ENCODE data around the gene NR2E1.

GRCh38 chr6:108235127-108235526 lies 69.3 kb downstream of the NR2E1 start:
- TF ChIP-seq, protein P1, sequence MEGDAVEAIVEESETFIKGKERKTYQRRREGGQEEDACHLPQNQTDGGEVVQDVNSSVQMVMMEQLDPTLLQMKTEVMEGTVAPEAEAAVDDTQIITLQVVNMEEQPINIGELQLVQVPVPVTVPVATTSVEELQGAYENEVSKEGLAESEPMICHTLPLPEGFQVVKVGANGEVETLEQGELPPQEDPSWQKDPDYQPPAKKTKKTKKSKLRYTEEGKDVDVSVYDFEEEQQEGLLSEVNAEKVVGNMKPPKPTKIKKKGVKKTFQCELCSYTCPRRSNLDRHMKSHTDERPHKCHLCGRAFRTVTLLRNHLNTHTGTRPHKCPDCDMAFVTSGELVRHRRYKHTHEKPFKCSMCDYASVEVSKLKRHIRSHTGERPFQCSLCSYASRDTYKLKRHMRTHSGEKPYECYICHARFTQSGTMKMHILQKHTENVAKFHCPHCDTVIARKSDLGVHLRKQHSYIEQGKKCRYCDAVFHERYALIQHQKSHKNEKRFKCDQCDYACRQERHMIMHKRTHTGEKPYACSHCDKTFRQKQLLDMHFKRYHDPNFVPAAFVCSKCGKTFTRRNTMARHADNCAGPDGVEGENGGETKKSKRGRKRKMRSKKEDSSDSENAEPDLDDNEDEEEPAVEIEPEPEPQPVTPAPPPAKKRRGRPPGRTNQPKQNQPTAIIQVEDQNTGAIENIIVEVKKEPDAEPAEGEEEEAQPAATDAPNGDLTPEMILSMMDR (tag by site-specific recombination; IDR thresholded peaks at IDR 0.05) = no peak
- TF ChIP-seq ZNF121 (tag by site-specific recombination; IDR thresholded peaks at IDR 0.05) (no peak), ZNF549 (tag by site-specific recombination; IDR thresholded peaks at IDR 0.05) (no peak), ZNF157 (tag by site-specific recombination; IDR thresholded peaks at IDR 0.05) (no peak), ZBTB8A (tag by site-specific recombination; IDR thresholded peaks at IDR 0.05) (no peak), REST (tag by site-specific recombination; IDR thresholded peaks at IDR 0.05) (no peak), BCL11A (tag by site-specific recombination; IDR thresholded peaks at IDR 0.05; ENCODE audit: low read depth) (no peak), PRDM4 (tag by site-specific recombination; IDR thresholded peaks at IDR 0.05) (no peak), ZNF155 (tag by site-specific recombination; IDR thresholded peaks at IDR 0.05) (no peak), ZNF266 (tag by site-specific recombination; IDR thresholded peaks at IDR 0.05; ENCODE audit: low read depth) (no peak), OVOL3 (tag by site-specific recombination; IDR thresholded peaks at IDR 0.05) (no peak)
- TF ChIP-seq, protein P2, sequence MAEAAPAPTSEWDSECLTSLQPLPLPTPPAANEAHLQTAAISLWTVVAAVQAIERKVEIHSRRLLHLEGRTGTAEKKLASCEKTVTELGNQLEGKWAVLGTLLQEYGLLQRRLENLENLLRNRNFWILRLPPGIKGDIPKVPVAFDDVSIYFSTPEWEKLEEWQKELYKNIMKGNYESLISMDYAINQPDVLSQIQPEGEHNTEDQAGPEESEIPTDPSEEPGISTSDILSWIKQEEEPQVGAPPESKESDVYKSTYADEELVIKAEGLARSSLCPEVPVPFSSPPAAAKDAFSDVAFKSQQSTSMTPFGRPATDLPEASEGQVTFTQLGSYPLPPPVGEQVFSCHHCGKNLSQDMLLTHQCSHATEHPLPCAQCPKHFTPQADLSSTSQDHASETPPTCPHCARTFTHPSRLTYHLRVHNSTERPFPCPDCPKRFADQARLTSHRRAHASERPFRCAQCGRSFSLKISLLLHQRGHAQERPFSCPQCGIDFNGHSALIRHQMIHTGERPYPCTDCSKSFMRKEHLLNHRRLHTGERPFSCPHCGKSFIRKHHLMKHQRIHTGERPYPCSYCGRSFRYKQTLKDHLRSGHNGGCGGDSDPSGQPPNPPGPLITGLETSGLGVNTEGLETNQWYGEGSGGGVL (tag by site-specific recombination; IDR thresholded peaks at IDR 0.05) = no peak
- TF ChIP-seq, protein P3, sequence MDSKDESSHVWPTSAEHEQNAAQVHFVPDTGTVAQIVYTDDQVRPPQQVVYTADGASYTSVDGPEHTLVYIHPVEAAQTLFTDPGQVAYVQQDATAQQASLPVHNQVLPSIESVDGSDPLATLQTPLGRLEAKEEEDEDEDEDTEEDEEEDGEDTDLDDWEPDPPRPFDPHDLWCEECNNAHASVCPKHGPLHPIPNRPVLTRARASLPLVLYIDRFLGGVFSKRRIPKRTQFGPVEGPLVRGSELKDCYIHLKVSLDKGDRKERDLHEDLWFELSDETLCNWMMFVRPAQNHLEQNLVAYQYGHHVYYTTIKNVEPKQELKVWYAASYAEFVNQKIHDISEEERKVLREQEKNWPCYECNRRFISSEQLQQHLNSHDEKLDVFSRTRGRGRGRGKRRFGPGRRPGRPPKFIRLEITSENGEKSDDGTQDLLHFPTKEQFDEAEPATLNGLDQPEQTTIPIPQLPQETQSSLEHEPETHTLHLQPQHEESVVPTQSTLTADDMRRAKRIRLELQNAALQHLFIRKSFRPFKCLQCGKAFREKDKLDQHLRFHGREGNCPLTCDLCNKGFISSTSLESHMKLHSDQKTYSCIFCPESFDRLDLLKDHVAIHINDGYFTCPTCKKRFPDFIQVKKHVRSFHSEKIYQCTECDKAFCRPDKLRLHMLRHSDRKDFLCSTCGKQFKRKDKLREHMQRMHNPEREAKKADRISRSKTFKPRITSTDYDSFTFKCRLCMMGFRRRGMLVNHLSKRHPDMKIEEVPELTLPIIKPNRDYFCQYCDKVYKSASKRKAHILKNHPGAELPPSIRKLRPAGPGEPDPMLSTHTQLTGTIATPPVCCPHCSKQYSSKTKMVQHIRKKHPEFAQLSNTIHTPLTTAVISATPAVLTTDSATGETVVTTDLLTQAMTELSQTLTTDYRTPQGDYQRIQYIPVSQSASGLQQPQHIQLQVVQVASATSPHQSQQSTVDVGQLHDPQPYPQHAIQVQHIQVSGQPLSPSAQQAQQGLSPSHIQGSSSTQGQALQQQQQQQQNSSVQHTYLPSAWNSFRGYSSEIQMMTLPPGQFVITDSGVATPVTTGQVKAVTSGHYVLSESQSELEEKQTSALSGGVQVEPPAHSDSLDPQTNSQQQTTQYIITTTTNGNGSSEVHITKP (tag by site-specific recombination; IDR thresholded peaks at IDR 0.05) = no peak

Data from HEK293 (cell line).